DMS 273 (cell line): ENCODE measurements around the gene SLC35F3.

Experiments
- DNase-seq: peaks from one replicate; lab custom pipeline; 2025; ENCODE audit not compliant: unreplicated experiment; lab: John Stamatoyannopoulos, UW

The SLC35F3 gene

GRCh38 chr1:233971753-233972152, 67.3 kb downstream of the SLC35F3 start:
- DNase-seq: no peak

- DNase-seq: no peak
Observed at GRCh38 chr1:233972563-233972950, 68.1 kb downstream of the SLC35F3 start.

GRCh38 chr1:233972951-233973635, 68.6 kb downstream of the SLC35F3 start:
- DNase-seq: no peak

GRCh38 chr1:233975486-233975885, 71.0 kb downstream of the SLC35F3 start:
- no peak for DNase-seq

GRCh38 chr1:233981042-233981675, 76.7 kb downstream of the SLC35F3 start:
- DNase-seq: no peak

GRCh38 chr1:233982827-233983518, 78.5 kb downstream of the SLC35F3 start:
- no peak for DNase-seq

- DNase-seq: no peak
Observed at GRCh38 chr1:233983811-233984210, 79.3 kb downstream of the SLC35F3 start.

- DNase-seq: no peak
Observed at GRCh38 chr1:233988963-233989696, 84.7 kb downstream of the SLC35F3 start.

- DNase-seq: no peak
Observed at GRCh38 chr1:233990486-233990885, 86.0 kb downstream of the SLC35F3 start.

GRCh38 chr1:233993651-233994050, 89.2 kb downstream of the SLC35F3 start:
- no peak for DNase-seq

- no peak for DNase-seq
Observed at GRCh38 chr1:233994112-233994511, 89.6 kb downstream of the SLC35F3 start.

GRCh38 chr1:233998456-233998855, 94.0 kb downstream of the SLC35F3 start:
- no peak for DNase-seq

- DNase-seq: peak; percentile 58
Observed at GRCh38 chr1:233998891-233999290, 94.4 kb downstream of the SLC35F3 start.

- no peak for DNase-seq
Observed at GRCh38 chr1:234000557-234001041, 96.1 kb downstream of the SLC35F3 start.

- no peak for DNase-seq
Observed at GRCh38 chr1:234001817-234002216, 97.3 kb downstream of the SLC35F3 start.

- no peak for DNase-seq
Observed at GRCh38 chr1:234004591-234004990, 100.1 kb downstream of the SLC35F3 start.

- no peak for DNase-seq
Observed at GRCh38 chr1:234007684-234008083, 103.2 kb downstream of the SLC35F3 start.

- no peak for DNase-seq
Observed at GRCh38 chr1:234008591-234008990, 104.1 kb downstream of the SLC35F3 start.

- DNase-seq: no peak
Observed at GRCh38 chr1:234009668-234010067, 105.2 kb downstream of the SLC35F3 start.

- no peak for DNase-seq
Observed at GRCh38 chr1:234014208-234014607, 109.7 kb downstream of the SLC35F3 start.

- DNase-seq: no peak
Observed at GRCh38 chr1:234018816-234019215, 114.3 kb downstream of the SLC35F3 start.
